Keratinocyte (primary cell): ENCODE measurements around the gene CCNG2. TPM values are rescaled to one million over a fixed set of nuclear protein-coding genes. Genes with fewer than 3 reads are reported as not detected.

Experiments used
- DNase-seq: peaks from one replicate; pipeline ENCODE4 v3.0.0-alpha.2; 2011; ENCODE audit warnings: low read depth, missing footprints, low spot score
- FAIRE-seq: peaks from 2 replicates; lab custom pipeline; 2011; peaks lifted over from hg19 to GRCh38; lab: Jason Lieb, UNC
- H2AFZ ChIP-seq: 2 replicates; pipeline ENCODE4 v1.6.0; 2012; ENCODE audit warnings: low read length, control low read depth, inconsistent platforms; ENCODE audit not compliant: control insufficient read depth
- H3K27ac ChIP-seq: 2 replicates; pipeline ENCODE4 v1.5.1; 2011; ENCODE audit warnings: low read length; ENCODE audit not compliant: control insufficient read depth, insufficient read depth
- H3K27me3 ChIP-seq: 3 replicates; pipeline ENCODE4 v1.6.0; 2011; ENCODE audit warnings: low read length; ENCODE audit not compliant: control insufficient read depth, insufficient read depth; ENCODE audit errors: extremely low read depth
- H3K36me3 ChIP-seq, 2 experiments: 2 replicates in 1 of 2; 3 replicates in 1 of 2; pipeline ENCODE4 v1.5.1; 2011; ENCODE audit warnings: low read length in 2 of 2, mild to moderate bottlenecking in 1 of 2; ENCODE audit not compliant: control insufficient read depth in 2 of 2, insufficient read depth in 2 of 2; ENCODE audit errors: extremely low read depth in 1 of 2
- H3K4me1 ChIP-seq: 3 replicates; pipeline ENCODE4 v1.5.1; 2011; ENCODE audit warnings: low read length; ENCODE audit not compliant: control insufficient read depth, insufficient read depth; ENCODE audit errors: extremely low read depth
- H3K4me2 ChIP-seq: 3 replicates; pipeline ENCODE4 v1.6.0; 2011; ENCODE audit warnings: low read depth, low read length; ENCODE audit not compliant: control insufficient read depth, insufficient read depth; ENCODE audit errors: extremely low read depth
- H3K4me3 ChIP-seq, 3 experiments: fragments of 200-600 bp in 1 of 3; sonication (generic) in 1 of 3; 2 replicates in 2 of 3; 3 replicates in 1 of 3; pipeline ENCODE4 v1.5.1; 2011 to 2016; ENCODE audit warnings: low read length in 3 of 3, mild to moderate bottlenecking in 3 of 3, control low read depth in 2 of 3, inconsistent platforms in 1 of 3, low read depth in 1 of 3, mixed read lengths in 1 of 3, mixed run types in 1 of 3, moderate library complexity in 1 of 3; ENCODE audit not compliant: control insufficient read depth in 2 of 3, insufficient read depth in 2 of 3; ENCODE audit errors: extremely low read depth in 1 of 3
- H3K79me2 ChIP-seq: 2 replicates; pipeline ENCODE4 v1.6.0; 2012; ENCODE audit warnings: low read length; ENCODE audit not compliant: control insufficient read depth, insufficient read depth
- H3K9ac ChIP-seq: 3 replicates; pipeline ENCODE4 v1.6.0; 2011; ENCODE audit warnings: low read length; ENCODE audit not compliant: control insufficient read depth, insufficient read depth; ENCODE audit errors: extremely low read depth
- H3K9me1 ChIP-seq: 3 replicates; pipeline ENCODE4 v1.6.0; 2011; ENCODE audit warnings: low read length; ENCODE audit not compliant: control insufficient read depth, insufficient read depth; ENCODE audit errors: extremely low read depth
- H3K9me3 ChIP-seq: 2 replicates; pipeline ENCODE4 v1.5.1; 2012; ENCODE audit warnings: low read depth, low read length; ENCODE audit not compliant: control insufficient read depth
- H4K20me1 ChIP-seq: 3 replicates; pipeline ENCODE4 v1.6.0; 2011; ENCODE audit warnings: low read length; ENCODE audit not compliant: control insufficient read depth, insufficient read depth; ENCODE audit errors: extremely low read depth
- CTCF ChIP-seq, 3 experiments: IDR thresholded peaks in 1 of 3; conservative IDR thresholded peaks in 1 of 3; optimal IDR thresholded peaks in 1 of 3; 2 replicates in 2 of 3; 3 replicates in 1 of 3; pipeline versions ENCODE3 to v1.5.1; 2011; ENCODE audit warnings: low read length in 3 of 3, mild to moderate bottlenecking in 3 of 3, moderate library complexity in 2 of 3, control low read depth in 1 of 3, inconsistent platforms in 1 of 3; ENCODE audit not compliant: insufficient read depth in 2 of 3; ENCODE audit errors: extremely low read depth in 1 of 3
- EZH2 ChIP-seq: IDR thresholded peaks from one replicate; pipeline ENCODE4 v1.6.1; 2012; ENCODE audit warnings: inconsistent platforms, mild to moderate bottlenecking, low read length, moderate library complexity
- dilution Hi-C: fragments of 300-500 bp; cut with MboI; formaldehyde crosslinking; loops from one replicate; pipeline ENCODE4 v1.7.0; 2020; ENCODE audit warnings: low sequenced_read_pairs; ENCODE audit not compliant: extremely low pct_ligation_motif_present
- polyA plus RNA-seq, 5 experiments: library from polyadenylated mRNA; depleted of rRNA in 3 of 5; stranded (reverse) in 3 of 5; stranded (forward) in 1 of 5; unstranded in 1 of 5; fragments of >200 nt; gene quantifications; 1 replicate in 1 of 5; 2 replicates in 3 of 5; 3 replicates in 1 of 5; pipeline versions ENCODE4 v1.2.1 to v1.2.3, GENCODE V29; 2011 to 2012; ENCODE audit warnings: missing spikeins in 2 of 5, low read depth in 1 of 5, low replicate concordance in 1 of 5

Gene CCNG2
- polyA plus RNA-seq, 1 donor (not counting 4 experiments of a cell fraction or from before 2014, with no cell fraction given): 96.9 TPM

GRCh38 chr4:77148078-77148477 lies 8.9 kb upstream of the CCNG2 start:
- no peak overlapping the region for H3K4me3 ChIP-seq
- FAIRE-seq: no peak
- H3K79me2 ChIP-seq: no peaks in the 10 kb centered on the region
- no peaks in the 10 kb centered on the region for H3K27me3 ChIP-seq
- dilution Hi-C loops: no loop called here
- no peak overlapping the region for H2AFZ ChIP-seq
- no peak overlapping the region for H3K4me2 ChIP-seq
- TF ChIP-seq EZH2 (no peak), CTCF (optimal IDR thresholded peaks at IDR 0.05 in 1 of 3, IDR thresholded peaks at IDR 0.05 in 1 of 3, conservative IDR thresholded peaks at IDR 0.05 in 1 of 3; ENCODE audit: extremely low read depth in 1 of 3, insufficient read depth in 2 of 3, low read length in 3 of 3) (no peak)
- H3K36me3 ChIP-seq: no peaks in the 10 kb centered on the region
- no peak overlapping the region for H3K9ac ChIP-seq
- no peaks in the 10 kb centered on the region for H3K9me1 ChIP-seq
- no peak for DNase-seq
- H3K4me1 ChIP-seq: peaks cover 11% of the 10 kb centered on the region
- H3K9me3 ChIP-seq: no peaks in the 10 kb centered on the region
- no peak overlapping the region for H3K27ac ChIP-seq
- no peaks in the 10 kb centered on the region for H4K20me1 ChIP-seq

GRCh38 chr4:77149789-77150188 lies 7.2 kb upstream of the CCNG2 start:
- Histone ChIP-seq H3K36me3 (no peaks in the 10 kb centered on the region), H2AFZ (no peak overlapping the region), H4K20me1 (no peaks in the 10 kb centered on the region), H3K27ac (no peak overlapping the region), H3K9ac (no peak overlapping the region), H3K4me3 (no peak overlapping the region), H3K4me1 (peaks cover 11% of the 10 kb centered on the region), H3K79me2 (no peaks in the 10 kb centered on the region), H3K4me2 (no peak overlapping the region), H3K27me3 (no peaks in the 10 kb centered on the region), H3K9me1 (no peaks in the 10 kb centered on the region), H3K9me3 (no peaks in the 10 kb centered on the region)
- no peak for TF ChIP-seq CTCF (optimal IDR thresholded peaks at IDR 0.05 in 1 of 3, IDR thresholded peaks at IDR 0.05 in 1 of 3, conservative IDR thresholded peaks at IDR 0.05 in 1 of 3; ENCODE audit: extremely low read depth in 1 of 3, insufficient read depth in 2 of 3, low read length in 3 of 3)
- TF ChIP-seq EZH2: no peak
- FAIRE-seq (no peak), DNase-seq (no peak)
- dilution Hi-C loops: no loop called here
